ENCODE data around the gene CLOCK. TPM values are rescaled to one million over a fixed set of nuclear protein-coding genes. Genes with fewer than 3 reads are reported as not detected.

Gene CLOCK
- total and polyA plus RNA-seq, 2 of the 8 experiments (the other 6 are each of a cell fraction or from before 2014, with no cell fraction given): 7.7 to 24.2 TPM

- POLR2A ChIA-PET (ENCODE audit: partially characterized antibody): no interaction called here
- H2BK15ac ChIP-seq (ENCODE audit: low read length): no peak overlapping the region
- no peak overlapping the region for H2BK120ac ChIP-seq (replicated peaks; ENCODE audit: low read depth, low read length)
- no peaks in the 10 kb centered on the region for H3K9me3 ChIP-seq (ENCODE audit: insufficient read depth in 2 of 2, low read depth in 1 of 2, low read length in 1 of 2)
- H4K5ac ChIP-seq (ENCODE audit: insufficient read length, low read depth, low read length): no peak overlapping the region
- H2BK12ac ChIP-seq (ENCODE audit: low read depth, low read length): no peak overlapping the region
- no peak overlapping the region for H4K8ac ChIP-seq (ENCODE audit: extremely low read depth, insufficient read depth, low read length)
- CTCF ChIA-PET (ENCODE audit: partially characterized antibody): interaction anchor here (1.1 kb wide), 1 partner anchor 418 kb away, joined by 4 read pairs; no protein-coding TSS in a partner anchor
- H3K27ac ChIP-seq (ENCODE audit: low read depth, low read length): no peak overlapping the region
- H3K36me3 ChIP-seq (ENCODE audit: control insufficient read depth in 2 of 4, insufficient read depth in 4 of 4, low read length in 3 of 4): peaks cover 10 to 57% (median 27%) of the 10 kb centered on the region in 4 experiments; a peak in 7 of 8 replicates
- H2BK20ac ChIP-seq (ENCODE audit: low read length): no peak overlapping the region
- no peak overlapping the region for H2BK5ac ChIP-seq (ENCODE audit: low read depth, low read length)
- no peak overlapping the region for H4K91ac ChIP-seq (replicated peaks; ENCODE audit: insufficient read length, low read length)
- no peak overlapping the region for H2AK5ac ChIP-seq (ENCODE audit: low read depth, low read length)
- no peak for DNase-seq (ENCODE audit: low read depth in 1 of 2, low spot score in 2 of 2)
- H3K4me2 ChIP-seq (ENCODE audit: insufficient read depth in 1 of 2, low read depth in 2 of 2, low read length in 2 of 2): no peak overlapping the region
- WGBS, 2 experiments (ENCODE audit: extremely low coverage in 1 of 2, insufficient coverage in 1 of 2, insufficient read length in 1 of 2, insufficient replicate concordance in 2 of 2, low coverage in 1 of 2, low lambda C conversion rate in 2 of 2, missing lambda C conversion rate in 1 of 2): 81% methylated on average over 1 of the region's 1 CpG; no CpG with 5 or more reads in 1 of the 2 experiments
- H3K23me2 ChIP-seq (ENCODE audit: low read depth, low read length): no peaks in the 10 kb centered on the region
- FAIRE-seq: no peak
- no peaks in the 10 kb centered on the region for H4K20me1 ChIP-seq (replicated peaks in 1 of 2; ENCODE audit: control insufficient read depth in 1 of 2, insufficient read depth in 2 of 2, low read length in 2 of 2)
- no peak overlapping the region for H3K23ac ChIP-seq (ENCODE audit: insufficient read length)
- H3K4ac ChIP-seq (replicated peaks; ENCODE audit: insufficient read length, low read depth, low read length): no peak overlapping the region
- no peak overlapping the region for H3K9ac ChIP-seq (replicated peaks in 1 of 4; ENCODE audit: extremely low read depth in 1 of 4, low read depth in 3 of 4, low read length in 3 of 4)
- H2AFZ ChIP-seq (ENCODE audit: low read length): no peak overlapping the region
- no peaks in the 10 kb centered on the region for H3K79me2 ChIP-seq (ENCODE audit: control insufficient read depth in 1 of 2, insufficient read depth in 2 of 2, low read length in 2 of 2)
- H3K18ac ChIP-seq (ENCODE audit: extremely low read depth, low read length): no peak overlapping the region
- H3K79me1 ChIP-seq (ENCODE audit: low read depth, low read length): no peaks in the 10 kb centered on the region
- H3K56ac ChIP-seq (replicated peaks; ENCODE audit: insufficient read length, low read depth, low read length): no peak overlapping the region
- no peak overlapping the region for H3K14ac ChIP-seq (ENCODE audit: insufficient read length)
- no peaks in the 10 kb centered on the region for H3K4me1 ChIP-seq (replicated peaks in 1 of 4; ENCODE audit: control insufficient read depth in 3 of 4, insufficient read depth in 4 of 4, low read length in 3 of 4)
- H3K27me3 ChIP-seq (replicated peaks in 1 of 4; ENCODE audit: control insufficient read depth in 3 of 4, extremely low read depth in 1 of 4, insufficient read depth in 3 of 4, low read length in 3 of 4): no peaks in the 10 kb centered on the region
- no peak overlapping the region for H3K4me3 ChIP-seq (ENCODE audit: extremely low read depth in 1 of 4, insufficient read depth in 2 of 4, low read depth in 3 of 4, low read length in 4 of 4)
- TF ChIP-seq BCL11A (IDR thresholded peaks at IDR 0.05; ENCODE audit: low read depth in 2 of 2, low read length in 2 of 2) (no peak), CBX8 (IDR thresholded peaks at IDR 0.05; ENCODE audit: borderline replicate concordance, low read depth, low read length) (no peak), CHD2 (IDR thresholded peaks at IDR 0.05; ENCODE audit: low read length) (no peak), KDM4A (IDR thresholded peaks at IDR 0.05; ENCODE audit: low read depth, low read length, severe bottlenecking) (no peak), BACH1 (IDR thresholded peaks at IDR 0.05; ENCODE audit: low read length) (no peak), TCF12 (IDR thresholded peaks at IDR 0.05; ENCODE audit: low read depth, low read length) (no peak), HDAC6 (IDR thresholded peaks at IDR 0.05; ENCODE audit: low read depth, low read length) (no peak), RFX5 (IDR thresholded peaks at IDR 0.05; ENCODE audit: borderline replicate concordance, low read depth, low read length) (no peak), EGR1 (IDR thresholded peaks at IDR 0.05; ENCODE audit: borderline replicate concordance, low read depth, low read length) (no peak), RAD21 (IDR thresholded peaks at IDR 0.05 in 1 of 2, conservative IDR thresholded peaks at IDR 0.05 in 1 of 2; ENCODE audit: low read depth in 2 of 2, low read length in 2 of 2) (no peak), POLR2A (IDR thresholded peaks at IDR 0.05; ENCODE audit: control extremely low read depth in 1 of 2, low read depth in 2 of 2, low read length in 2 of 2) (no peak), PHF8 (conservative IDR thresholded peaks at IDR 0.05; ENCODE audit: low read depth, low read length) (no peak), FOSL1 (IDR thresholded peaks at IDR 0.05; ENCODE audit: insufficient read depth, low read depth, low read length) (no peak)
- TF ChIP-seq, protein P1, sequence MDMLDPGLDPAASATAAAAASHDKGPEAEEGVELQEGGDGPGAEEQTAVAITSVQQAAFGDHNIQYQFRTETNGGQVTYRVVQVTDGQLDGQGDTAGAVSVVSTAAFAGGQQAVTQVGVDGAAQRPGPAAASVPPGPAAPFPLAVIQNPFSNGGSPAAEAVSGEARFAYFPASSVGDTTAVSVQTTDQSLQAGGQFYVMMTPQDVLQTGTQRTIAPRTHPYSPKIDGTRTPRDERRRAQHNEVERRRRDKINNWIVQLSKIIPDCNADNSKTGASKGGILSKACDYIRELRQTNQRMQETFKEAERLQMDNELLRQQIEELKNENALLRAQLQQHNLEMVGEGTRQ (IDR thresholded peaks at IDR 0.05; ENCODE audit: low read length): no peak
These were observed 98.9 kb downstream of the CLOCK start for GRCh38 chr4:55447831-55448230.

Measured in H1 (cell line).